ENCODE data around the gene ACSF3.

ACSF3 gene

DNA sequence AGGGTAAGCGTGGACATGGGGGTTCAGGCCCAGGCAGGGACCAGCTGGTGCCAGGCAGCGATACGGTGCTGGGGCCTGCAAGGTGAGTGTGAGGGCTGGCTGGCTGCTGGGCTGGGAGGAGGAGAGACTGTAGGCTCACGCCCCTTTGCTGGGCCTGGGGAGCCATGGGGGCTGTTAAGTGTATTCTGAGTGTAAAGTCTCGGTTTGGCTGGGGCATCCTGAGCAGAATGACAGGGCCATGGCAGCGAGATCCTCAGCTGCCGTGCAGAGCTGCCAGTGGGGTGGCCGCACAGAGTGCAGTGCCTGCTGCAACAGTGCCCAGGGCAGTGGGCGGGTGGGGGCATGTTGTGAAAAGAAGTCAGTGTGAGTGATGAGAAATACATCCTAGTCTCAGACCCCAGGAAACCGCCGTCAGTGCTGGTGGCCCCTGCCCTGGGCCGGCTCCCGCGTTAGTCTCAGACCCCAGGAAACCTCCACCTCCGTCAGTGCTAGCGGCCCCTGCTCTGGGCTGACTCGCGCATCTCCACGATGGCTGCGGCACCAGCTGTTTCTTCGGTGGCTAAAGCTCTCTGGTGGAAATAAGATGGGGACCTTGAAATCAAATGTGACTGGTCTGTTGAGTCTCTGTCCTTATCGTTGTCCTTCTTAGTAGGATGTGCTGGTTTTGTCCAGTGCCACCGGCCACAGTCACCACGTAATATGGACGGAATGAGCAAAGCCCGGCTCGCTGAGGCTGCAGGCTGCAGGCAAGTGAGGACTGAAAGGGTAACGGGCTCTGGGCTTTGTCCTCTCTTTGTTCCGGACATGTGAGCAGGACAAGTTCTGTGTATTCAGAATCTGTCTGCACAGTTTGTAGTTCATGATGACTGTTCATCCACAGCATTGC is 22.9 kb downstream of the ACSF3 start:
- DNase-seq (ENCODE audit: low spot score in 2 of 2) = no peak
- Mint-ChIP-seq H3K27me3 (no peaks in the 10 kb centered on the region), H3K9me3 (no peaks in the 10 kb centered on the region), H3K4me1 (peaks cover 29% of the 10 kb centered on the region), H3K36me3 (ENCODE audit: insufficient read depth) (peaks cover 19% of the 10 kb centered on the region), H3K27ac (ENCODE audit: low read depth) (peak overlapping the region; percentile 95), H3K4me3 (no peak overlapping the region)
- no peak for ATAC-seq (replicated peaks; ENCODE audit: extremely low read depth, poor library complexity, severe bottlenecking)

- H3K27me3 Mint-ChIP-seq = no peaks in the 10 kb centered on the region
- ATAC-seq (replicated peaks; ENCODE audit: extremely low read depth, poor library complexity, severe bottlenecking) (no peak), DNase-seq (ENCODE audit: low spot score in 2 of 2) (no peak)
- H3K36me3 Mint-ChIP-seq (ENCODE audit: insufficient read depth) = peaks cover 21% of the 10 kb centered on the region
- no peak overlapping the region for H3K4me3 Mint-ChIP-seq
- H3K27ac Mint-ChIP-seq (ENCODE audit: low read depth) = peak overlapping the region; percentile 47
- H3K4me1 Mint-ChIP-seq = peaks cover 29% of the 10 kb centered on the region
- H3K9me3 Mint-ChIP-seq = no peaks in the 10 kb centered on the region
These were observed 23.7 kb downstream of the ACSF3 start for GRCh38 chr16:89117227-89117974.

DNA sequence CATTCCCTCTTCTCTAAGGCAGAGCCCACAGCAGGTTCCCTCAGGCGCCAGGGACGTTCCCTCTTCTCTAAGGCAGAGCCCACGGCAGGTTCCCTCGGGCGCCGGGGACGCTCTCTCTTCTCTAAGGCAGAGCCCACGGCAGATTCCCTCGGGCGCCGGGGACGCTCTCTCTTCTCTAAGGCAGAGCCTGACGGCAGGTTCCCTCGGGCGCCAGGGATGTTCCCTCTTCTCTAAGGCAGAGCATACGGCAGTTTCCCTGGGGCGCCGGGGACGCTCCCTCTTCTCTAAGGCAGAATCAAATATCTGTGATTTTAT is 24.3 kb downstream of the ACSF3 start:
- ATAC-seq (replicated peaks; ENCODE audit: extremely low read depth, poor library complexity, severe bottlenecking) (no peak), DNase-seq (ENCODE audit: low spot score in 2 of 2) (no peak)
- H3K4me3 Mint-ChIP-seq = no peak overlapping the region
- peaks cover 29% of the 10 kb centered on the region for H3K4me1 Mint-ChIP-seq
- H3K27me3 Mint-ChIP-seq = no peaks in the 10 kb centered on the region
- peak overlapping the region; percentile 47 for H3K27ac Mint-ChIP-seq (ENCODE audit: low read depth)
- H3K9me3 Mint-ChIP-seq = no peaks in the 10 kb centered on the region
- peaks cover 24% of the 10 kb centered on the region for H3K36me3 Mint-ChIP-seq (ENCODE audit: insufficient read depth)

DNA sequence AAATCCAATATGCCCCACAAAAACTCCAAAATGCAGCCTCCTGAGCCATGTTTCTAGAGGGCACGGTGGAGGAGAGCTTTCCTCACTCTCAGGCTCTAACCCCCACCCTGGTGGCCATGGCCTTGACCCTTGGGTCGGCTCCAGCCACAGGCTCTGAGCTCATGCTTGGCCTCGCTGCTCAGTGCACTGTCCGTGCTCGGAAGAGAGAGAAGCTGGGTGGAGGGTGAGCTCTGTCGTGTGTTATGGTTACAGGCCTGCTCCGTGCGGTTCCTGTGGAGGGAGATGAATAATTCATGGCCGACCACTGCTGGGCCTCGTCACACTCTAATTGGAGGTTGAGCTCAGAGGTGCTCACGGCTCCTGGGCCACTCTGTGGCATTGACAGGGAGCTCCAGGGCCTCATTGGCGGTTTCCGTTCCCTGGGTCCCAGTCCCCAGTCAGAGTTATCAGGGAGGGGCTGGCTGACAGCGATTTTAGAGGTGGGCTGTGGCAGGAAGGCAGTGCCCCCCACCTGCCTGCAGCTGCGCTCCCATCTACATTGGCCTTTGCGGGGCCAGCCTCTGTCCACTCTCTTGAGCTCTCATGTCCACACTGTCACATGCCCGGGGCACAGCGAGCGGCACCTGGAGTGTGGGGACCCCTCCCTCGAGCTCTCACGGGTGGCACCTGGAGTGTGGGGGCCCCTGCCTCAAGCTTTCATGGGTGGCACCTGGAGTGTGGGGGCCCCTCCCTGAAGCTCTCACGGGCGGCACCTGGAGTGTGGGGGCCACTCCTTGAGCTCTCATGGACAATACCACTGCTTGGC is 24.9 kb downstream of the ACSF3 start:
- ATAC-seq (replicated peaks; ENCODE audit: extremely low read depth, poor library complexity, severe bottlenecking) (no peak), DNase-seq (ENCODE audit: low spot score in 2 of 2) (no peak)
- no peaks in the 10 kb centered on the region for H3K27me3 Mint-ChIP-seq
- H3K36me3 Mint-ChIP-seq (ENCODE audit: insufficient read depth) = peaks cover 24% of the 10 kb centered on the region
- no peak overlapping the region for H3K4me3 Mint-ChIP-seq
- peaks cover 29% of the 10 kb centered on the region for H3K4me1 Mint-ChIP-seq
- no peaks in the 10 kb centered on the region for H3K9me3 Mint-ChIP-seq
- peak overlapping the region; percentile 47 for H3K27ac Mint-ChIP-seq (ENCODE audit: low read depth)

DNA sequence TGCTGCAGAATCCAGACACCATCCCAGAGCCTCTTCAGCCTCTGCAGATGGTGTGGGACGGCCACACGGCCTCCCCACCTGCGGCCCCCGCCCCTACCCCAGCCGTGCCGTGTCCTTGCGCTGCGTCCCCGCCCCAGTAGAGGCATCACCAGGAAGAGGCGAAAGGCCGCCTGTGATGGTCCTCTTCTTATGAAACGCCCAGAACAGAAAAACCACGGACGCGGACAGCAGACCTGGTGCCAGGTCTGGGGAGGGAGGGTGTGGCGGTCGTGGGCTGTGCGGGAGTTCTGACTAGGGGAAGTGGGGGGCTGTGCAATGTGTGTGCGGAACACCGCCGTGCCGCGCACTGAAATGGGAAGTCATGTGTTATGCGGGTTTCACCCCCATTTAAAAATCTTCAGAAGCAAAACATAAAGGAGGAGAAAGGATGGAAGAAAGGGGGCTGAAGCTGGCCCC is 25.5 kb downstream of the ACSF3 start:
- H3K4me3 Mint-ChIP-seq = no peak overlapping the region

DNA sequence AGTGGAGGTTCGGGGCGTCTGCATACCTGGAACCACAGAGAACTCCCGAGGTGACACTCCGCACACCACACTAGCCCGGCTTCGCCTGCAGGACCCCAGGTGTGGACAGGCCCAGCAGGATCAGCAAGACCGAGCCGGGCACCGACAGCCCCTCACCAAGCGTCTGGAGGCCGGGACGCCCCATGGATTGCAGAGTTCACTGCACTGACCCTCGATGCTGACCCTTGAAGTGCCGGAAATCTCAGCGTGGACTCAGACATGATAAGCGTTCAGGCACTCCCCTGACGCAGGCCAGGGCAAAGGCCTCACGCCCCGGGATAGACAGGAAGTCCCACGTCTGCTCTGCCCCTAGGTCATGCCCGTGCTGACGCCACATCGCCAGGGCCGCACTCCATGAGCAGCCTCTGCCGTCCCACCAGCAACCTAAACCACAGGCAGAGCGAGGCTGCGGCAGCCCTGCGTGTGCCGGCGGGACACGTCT is 26.0 kb downstream of the ACSF3 start:
- Mint-ChIP-seq H3K9me3 (no peaks in the 10 kb centered on the region), H3K4me3 (no peak overlapping the region), H3K36me3 (ENCODE audit: insufficient read depth) (peaks cover 23% of the 10 kb centered on the region), H3K27ac (ENCODE audit: low read depth) (no peak overlapping the region), H3K4me1 (peaks cover 23% of the 10 kb centered on the region), H3K27me3 (no peaks in the 10 kb centered on the region)
- DNase-seq (ENCODE audit: low spot score in 2 of 2) (no peak), ATAC-seq (replicated peaks; ENCODE audit: extremely low read depth, poor library complexity, severe bottlenecking) (no peak)

More for the DNA sequence above, 25.5 kb downstream of the ACSF3 start:
- Mint-ChIP-seq H3K27ac (ENCODE audit: low read depth) (no peak overlapping the region), H3K27me3 (no peaks in the 10 kb centered on the region), H3K9me3 (no peaks in the 10 kb centered on the region), H3K4me1 (peaks cover 28% of the 10 kb centered on the region), H3K36me3 (ENCODE audit: insufficient read depth) (peaks cover 25% of the 10 kb centered on the region)
- ATAC-seq (replicated peaks; ENCODE audit: extremely low read depth, poor library complexity, severe bottlenecking) (no peak), DNase-seq (ENCODE audit: low spot score in 2 of 2) (no peak)

GRCh38 chr16:89120281-89120680 is 26.6 kb downstream of the ACSF3 start:
- peaks cover 20% of the 10 kb centered on the region for H3K36me3 Mint-ChIP-seq (ENCODE audit: insufficient read depth)
- peaks cover 18% of the 10 kb centered on the region for H3K4me1 Mint-ChIP-seq
- peak overlapping the region; percentile 38 for H3K4me3 Mint-ChIP-seq
- H3K9me3 Mint-ChIP-seq = no peaks in the 10 kb centered on the region
- no peak for ATAC-seq (replicated peaks; ENCODE audit: extremely low read depth, poor library complexity, severe bottlenecking)
- no peak for DNase-seq (ENCODE audit: low spot score in 2 of 2)
- H3K27ac Mint-ChIP-seq (ENCODE audit: low read depth) = no peak overlapping the region
- H3K27me3 Mint-ChIP-seq = no peaks in the 10 kb centered on the region

GRCh38 chr16:89120921-89121351 is 27.3 kb downstream of the ACSF3 start:
- ATAC-seq (replicated peaks; ENCODE audit: extremely low read depth, poor library complexity, severe bottlenecking) = no peak
- peaks cover 20% of the 10 kb centered on the region for H3K36me3 Mint-ChIP-seq (ENCODE audit: insufficient read depth)
- no peak overlapping the region for H3K4me3 Mint-ChIP-seq
- DNase-seq (ENCODE audit: low spot score in 2 of 2) = no peak
- H3K9me3 Mint-ChIP-seq = no peaks in the 10 kb centered on the region
- H3K27ac Mint-ChIP-seq (ENCODE audit: low read depth) = no peak overlapping the region
- H3K4me1 Mint-ChIP-seq = peaks cover 11% of the 10 kb centered on the region
- H3K27me3 Mint-ChIP-seq = no peaks in the 10 kb centered on the region

- no peak for DNase-seq (ENCODE audit: low spot score in 2 of 2)
- Mint-ChIP-seq H3K27ac (ENCODE audit: low read depth) (no peak overlapping the region), H3K4me1 (peaks cover 6% of the 10 kb centered on the region), H3K9me3 (no peaks in the 10 kb centered on the region), H3K4me3 (no peak overlapping the region), H3K27me3 (no peaks in the 10 kb centered on the region), H3K36me3 (ENCODE audit: insufficient read depth) (peaks cover 19% of the 10 kb centered on the region)
- no peak for ATAC-seq (replicated peaks; ENCODE audit: extremely low read depth, poor library complexity, severe bottlenecking)
These were observed 28.2 kb downstream of the ACSF3 start for GRCh38 chr16:89121691-89122321.

GRCh38 chr16:89122322-89122851 is 28.7 kb downstream of the ACSF3 start:
- peak in 1 of 2 donors; percentile 41 for DNase-seq (ENCODE audit: low spot score in 2 of 2)
- Mint-ChIP-seq H3K27ac (ENCODE audit: low read depth) (no peak overlapping the region), H3K36me3 (ENCODE audit: insufficient read depth) (peaks cover 18% of the 10 kb centered on the region)

DNA sequence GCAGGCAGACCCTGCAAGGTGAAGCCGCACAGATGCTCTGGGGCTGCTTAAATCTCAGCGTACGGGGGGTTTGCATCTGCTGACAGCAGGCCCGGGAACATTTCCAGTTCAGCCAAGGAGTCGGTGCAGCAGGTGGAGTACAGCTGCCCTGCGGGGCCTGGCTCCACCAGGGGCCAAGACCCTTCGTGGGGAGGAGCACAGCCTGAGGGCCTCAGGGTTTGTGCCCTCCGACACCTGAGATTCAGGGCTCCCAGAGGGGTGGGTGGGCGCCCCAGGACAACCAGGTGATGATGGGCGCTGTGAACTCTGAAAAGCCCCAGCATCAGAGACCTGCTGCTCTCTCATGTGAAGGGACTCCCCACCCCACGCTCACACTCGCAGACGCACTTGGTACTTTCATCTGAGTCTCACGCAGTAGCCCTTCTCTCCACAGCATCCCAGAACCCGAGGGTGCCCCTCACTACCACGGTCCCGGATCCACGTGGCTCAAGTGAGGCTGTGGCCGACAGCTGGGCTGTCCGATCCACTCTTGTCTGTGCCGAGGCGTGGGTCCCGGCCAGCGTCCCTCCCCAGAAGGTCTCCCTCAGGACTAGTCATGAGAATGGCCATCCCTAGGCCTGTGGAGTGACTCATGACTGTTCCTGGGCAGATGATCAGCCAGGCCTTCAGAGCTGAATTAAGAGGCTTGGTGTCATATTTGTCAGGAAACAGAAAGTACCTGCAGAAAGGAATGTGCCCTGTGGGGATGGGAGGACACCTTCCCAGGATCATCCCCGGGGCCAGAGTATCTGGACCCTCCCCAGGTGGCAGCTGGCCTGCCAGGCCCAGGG is 29.6 kb downstream of the ACSF3 start:
- H3K36me3 Mint-ChIP-seq (ENCODE audit: insufficient read depth) = peaks cover 14% of the 10 kb centered on the region

More at GRCh38 chr16:89122322-89122851, 28.7 kb downstream of the ACSF3 start:
- H3K9me3 Mint-ChIP-seq = no peaks in the 10 kb centered on the region
- H3K4me1 Mint-ChIP-seq = peaks cover 6% of the 10 kb centered on the region
- ATAC-seq (replicated peaks; ENCODE audit: extremely low read depth, poor library complexity, severe bottlenecking) = peak; percentile 85
- H3K4me3 Mint-ChIP-seq = no peak overlapping the region
- H3K27me3 Mint-ChIP-seq = no peaks in the 10 kb centered on the region

More for the DNA sequence above, 29.6 kb downstream of the ACSF3 start:
- no peaks in the 10 kb centered on the region for H3K9me3 Mint-ChIP-seq
- H3K4me3 Mint-ChIP-seq = no peak overlapping the region
- H3K27me3 Mint-ChIP-seq = no peaks in the 10 kb centered on the region
- DNase-seq (ENCODE audit: low spot score in 2 of 2) (no peak), ATAC-seq (replicated peaks; ENCODE audit: extremely low read depth, poor library complexity, severe bottlenecking) (no peak)
- H3K27ac Mint-ChIP-seq (ENCODE audit: low read depth) = no peak overlapping the region
- peaks cover 2% of the 10 kb centered on the region for H3K4me1 Mint-ChIP-seq
